ENCODE measurements around the gene PRRC2C.
"Not testable (repeated sequence)": the region's sequence is repeated elsewhere in the genome, so short reads cannot be mapped to it uniquely, and the experiment has no call there.

The PRRC2C gene

DNA sequence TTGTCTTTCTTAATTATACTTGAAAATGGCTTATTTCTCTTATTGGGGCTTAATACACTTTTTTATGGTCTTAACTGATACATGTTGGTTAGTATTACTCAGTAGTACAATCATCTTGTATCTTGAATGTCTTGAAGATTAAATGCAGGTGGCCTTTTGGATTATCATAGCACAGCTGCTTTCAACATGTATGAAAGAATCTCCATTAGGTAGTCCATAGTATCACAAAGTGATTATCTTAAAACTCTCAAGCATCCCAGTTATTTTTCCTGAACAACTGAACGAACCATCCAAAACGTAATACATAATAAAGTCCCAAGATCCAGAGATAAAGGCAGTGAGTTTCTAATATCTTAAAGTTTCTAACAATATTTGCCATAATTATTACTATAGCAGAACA is 85.0 kb downstream of the PRRC2C start:
- no peaks in the 10 kb centered on the region for H3K9me3 Mint-ChIP-seq
- H3K27me3 Mint-ChIP-seq, result no peaks in the 10 kb centered on the region
- peaks cover 78% of the 10 kb centered on the region for H3K36me3 Mint-ChIP-seq (ENCODE audit: insufficient read depth)
- H3K27ac Mint-ChIP-seq, result peak overlapping the region in 1 of 2 donors; percentile 33
- peaks cover 0 to 5% of the 10 kb centered on the region in 2 donors for H3K4me1 Mint-ChIP-seq (ENCODE audit: low read depth in 2 of 2)
- no peak for DNase-seq
- ATAC-seq (replicated peaks), result no peak
- H3K4me3 Mint-ChIP-seq, result no peak overlapping the region

GRCh38 chr1:171576144-171576543 is 90.8 kb downstream of the PRRC2C start:
- H3K27ac Mint-ChIP-seq, result no peak overlapping the region

GRCh38 chr1:171581226-171581625 is 95.9 kb downstream of the PRRC2C start:
- DNase-seq (no peak), ATAC-seq (replicated peaks) (no peak)
- Mint-ChIP-seq H3K4me3 (no peak overlapping the region), H3K9me3 (no peaks in the 10 kb centered on the region), H3K27ac (peak overlapping the region; percentile 41 to 94), H3K27me3 (no peaks in the 10 kb centered on the region), H3K36me3 (ENCODE audit: insufficient read depth) (peaks cover 84% of the 10 kb centered on the region), H3K4me1 (ENCODE audit: low read depth in 2 of 2) (peaks cover 11 to 16% of the 10 kb centered on the region in 2 donors)

More at GRCh38 chr1:171576144-171576543, 90.8 kb downstream of the PRRC2C start:
- Mint-ChIP-seq H3K4me1 (ENCODE audit: low read depth in 2 of 2) (peaks cover 4 to 10% of the 10 kb centered on the region in 2 donors), H3K9me3 (no peaks in the 10 kb centered on the region), H3K27me3 (no peaks in the 10 kb centered on the region), H3K4me3 (no peak overlapping the region), H3K36me3 (ENCODE audit: insufficient read depth) (peaks cover 91% of the 10 kb centered on the region)
- ATAC-seq (replicated peaks), result no peak
- DNase-seq, result no peak

DNA sequence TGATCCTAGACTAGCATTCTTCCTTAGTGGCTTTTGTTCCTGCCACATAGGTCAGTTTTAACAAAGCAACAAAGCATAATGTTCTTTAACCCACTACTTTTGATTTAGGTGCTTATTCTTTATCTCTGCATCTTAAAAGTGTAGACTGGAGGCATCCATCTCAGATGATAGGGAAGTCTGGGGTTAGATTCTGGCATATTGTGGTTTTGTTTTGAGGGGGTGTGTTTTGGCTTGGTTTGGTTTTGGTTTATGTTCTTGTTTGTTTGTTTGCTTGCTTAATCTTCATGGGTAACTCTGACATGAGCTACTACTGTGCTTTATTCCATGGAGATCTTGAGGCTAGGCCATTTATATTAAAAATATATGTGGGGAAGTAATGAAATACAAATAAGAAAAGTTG is 96.4 kb downstream of the PRRC2C start:
- peaks cover 84% of the 10 kb centered on the region for H3K36me3 Mint-ChIP-seq (ENCODE audit: insufficient read depth)

GRCh38 chr1:171582589-171582988 is 97.3 kb downstream of the PRRC2C start:
- H3K9me3 Mint-ChIP-seq, result no peaks in the 10 kb centered on the region
- H3K4me3 Mint-ChIP-seq, result no peak overlapping the region
- ATAC-seq (replicated peaks) (no peak), DNase-seq (no peak)
- H3K27me3 Mint-ChIP-seq, result no peaks in the 10 kb centered on the region
- peaks cover 11 to 16% of the 10 kb centered on the region in 2 donors for H3K4me1 Mint-ChIP-seq (ENCODE audit: low read depth in 2 of 2)
- H3K27ac Mint-ChIP-seq, result peak overlapping the region; percentile 41 to 94
- peaks cover 82% of the 10 kb centered on the region for H3K36me3 Mint-ChIP-seq (ENCODE audit: insufficient read depth)

More for the DNA sequence above, 96.4 kb downstream of the PRRC2C start:
- H3K27me3 Mint-ChIP-seq, result no peaks in the 10 kb centered on the region
- H3K4me3 Mint-ChIP-seq, result no peak overlapping the region
- ATAC-seq (replicated peaks), result peak; percentile 19
- peaks cover 11 to 16% of the 10 kb centered on the region in 2 donors for H3K4me1 Mint-ChIP-seq (ENCODE audit: low read depth in 2 of 2)
- peak overlapping the region; percentile 41 to 94 for H3K27ac Mint-ChIP-seq
- no peaks in the 10 kb centered on the region for H3K9me3 Mint-ChIP-seq
- no peak for DNase-seq

GRCh38 chr1:171583591-171584201 is 98.4 kb downstream of the PRRC2C start:
- H3K27ac Mint-ChIP-seq, result peak overlapping the region in 1 of 2 donors; percentile 29
- peaks cover 78% of the 10 kb centered on the region for H3K36me3 Mint-ChIP-seq (ENCODE audit: insufficient read depth)
- DNase-seq, result no peak
- peaks cover 11 to 16% of the 10 kb centered on the region in 2 donors for H3K4me1 Mint-ChIP-seq (ENCODE audit: low read depth in 2 of 2)
- no peak overlapping the region for H3K4me3 Mint-ChIP-seq
- ATAC-seq (replicated peaks), result no peak
- H3K27me3 Mint-ChIP-seq, result no peaks in the 10 kb centered on the region
- H3K9me3 Mint-ChIP-seq, result no peaks in the 10 kb centered on the region

DNA sequence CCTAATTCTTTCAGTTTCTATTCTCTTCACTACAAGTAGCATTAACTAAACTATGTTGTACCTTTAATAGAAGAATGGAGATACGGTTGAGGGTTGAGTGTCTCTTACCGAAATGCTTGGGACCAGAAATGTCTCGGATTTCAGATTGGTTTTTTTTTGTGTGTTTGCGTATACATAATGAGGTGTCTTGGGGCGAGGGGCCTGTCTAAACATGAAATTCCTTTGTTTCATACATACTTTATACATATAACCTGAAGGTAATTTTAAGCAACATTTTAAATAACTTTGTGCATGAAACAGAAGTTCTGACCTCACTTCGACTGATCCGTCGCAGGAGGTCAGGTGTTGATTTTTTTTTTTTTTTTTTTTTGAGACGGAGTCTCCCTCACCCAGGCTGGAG is 100.4 kb downstream of the PRRC2C start:
- Mint-ChIP-seq H3K4me1 (ENCODE audit: low read depth in 2 of 2) (peaks cover 7 to 9% of the 10 kb centered on the region in 2 donors), H3K9me3 (no peaks in the 10 kb centered on the region), H3K27ac (peak overlapping the region in 1 of 2 donors; percentile 54), H3K36me3 (ENCODE audit: insufficient read depth) (peaks cover 79% of the 10 kb centered on the region), H3K27me3 (no peaks in the 10 kb centered on the region), H3K4me3 (no peak overlapping the region)
- ATAC-seq (replicated peaks) (no peak), DNase-seq (no peak)

GRCh38 chr1:171588230-171588629 is 102.9 kb downstream of the PRRC2C start:
- Mint-ChIP-seq H3K27me3 (no peaks in the 10 kb centered on the region), H3K4me1 (ENCODE audit: low read depth in 2 of 2) (peaks cover 3 to 4% of the 10 kb centered on the region in 2 donors), H3K36me3 (ENCODE audit: insufficient read depth) (peaks cover 93% of the 10 kb centered on the region), H3K4me3 (no peak overlapping the region), H3K27ac (no peak overlapping the region), H3K9me3 (no peaks in the 10 kb centered on the region)
- DNase-seq (no peak), ATAC-seq (replicated peaks) (no peak)

DNA sequence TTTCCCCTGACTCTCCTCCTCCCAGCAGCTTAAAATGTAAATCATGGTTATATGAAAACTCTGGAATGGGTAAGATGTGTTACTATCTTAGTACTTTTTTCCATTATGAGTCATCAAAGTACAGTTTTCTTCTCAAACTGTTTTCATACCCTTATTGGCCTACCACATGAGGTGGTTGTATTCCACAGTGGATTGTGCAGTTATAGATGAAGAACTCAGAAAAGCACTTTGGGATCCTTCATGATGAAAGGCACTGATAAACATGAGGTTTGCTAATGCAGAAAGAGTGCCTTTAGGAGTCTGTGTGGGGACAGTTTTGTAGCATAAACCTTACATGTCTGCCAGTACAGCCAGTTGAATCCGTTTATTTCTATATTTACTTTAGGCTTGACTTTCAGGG is 104.7 kb downstream of the PRRC2C start:
- H3K4me3 Mint-ChIP-seq, result no peak overlapping the region
- no peaks in the 10 kb centered on the region for H3K9me3 Mint-ChIP-seq
- no peaks in the 10 kb centered on the region for H3K27me3 Mint-ChIP-seq
- peak overlapping the region in 1 of 2 donors; percentile 60 for H3K27ac Mint-ChIP-seq
- DNase-seq, result no peak
- ATAC-seq (replicated peaks), result no peak
- peaks cover 85% of the 10 kb centered on the region for H3K36me3 Mint-ChIP-seq (ENCODE audit: insufficient read depth)
- H3K4me1 Mint-ChIP-seq (ENCODE audit: low read depth in 2 of 2), result peaks cover 0 to 4% of the 10 kb centered on the region in 2 donors

GRCh38 chr1:171595324-171595723 is 110.0 kb downstream of the PRRC2C start:
- Mint-ChIP-seq H3K36me3 (ENCODE audit: insufficient read depth) (peaks cover 38% of the 10 kb centered on the region), H3K27ac (peak overlapping the region in 1 of 2 donors; percentile 52), H3K4me3 (no peak overlapping the region), H3K27me3 (no peaks in the 10 kb centered on the region), H3K4me1 (ENCODE audit: low read depth in 2 of 2) (no peaks in the 10 kb centered on the region), H3K9me3 (no peaks in the 10 kb centered on the region)
- ATAC-seq (replicated peaks) (no peak), DNase-seq (no peak)

GRCh38 chr1:171596119-171596518 is 110.8 kb downstream of the PRRC2C start:
- Mint-ChIP-seq H3K27me3 (peaks cover 0 to 2% of the 10 kb centered on the region in 2 donors), H3K9me3 (no peaks in the 10 kb centered on the region), H3K4me3 (no peak overlapping the region), H3K36me3 (ENCODE audit: insufficient read depth) (peaks cover 30% of the 10 kb centered on the region), H3K27ac (peak overlapping the region in 1 of 2 donors; percentile 73), H3K4me1 (ENCODE audit: low read depth in 2 of 2) (peaks cover 0 to 2% of the 10 kb centered on the region in 2 donors)
- DNase-seq (no peak), ATAC-seq (replicated peaks) (no peak)

DNA sequence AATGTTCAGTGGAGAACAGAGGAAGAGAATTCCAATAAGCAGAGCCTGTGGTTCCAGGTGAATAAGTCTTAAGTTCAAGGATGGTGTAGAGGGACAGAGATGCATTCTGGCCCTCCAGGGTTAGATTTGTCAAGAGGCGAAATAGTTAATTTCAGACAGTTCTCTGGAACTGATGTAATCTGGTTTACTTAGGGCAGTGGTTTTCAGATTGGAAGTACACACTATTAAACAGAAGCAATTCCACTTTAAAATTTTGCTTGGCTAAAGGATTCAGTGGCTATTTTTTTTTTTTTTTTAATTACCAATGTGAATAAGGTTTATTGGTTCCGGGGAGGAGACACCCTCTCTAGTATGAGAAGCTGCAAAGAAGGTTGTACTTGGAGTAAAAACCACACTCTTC is 111.4 kb downstream of the PRRC2C start:
- DNase-seq, result no peak
- H3K4me1 Mint-ChIP-seq (ENCODE audit: low read depth in 2 of 2), result peaks cover 0 to 5% of the 10 kb centered on the region in 2 donors
- ATAC-seq (replicated peaks), result no peak
- peaks cover 0 to 6% of the 10 kb centered on the region in 2 donors for H3K27me3 Mint-ChIP-seq
- H3K9me3 Mint-ChIP-seq, result no peaks in the 10 kb centered on the region
- no peak overlapping the region for H3K4me3 Mint-ChIP-seq
- H3K27ac Mint-ChIP-seq, result peak overlapping the region in 1 of 2 donors; percentile 73
- peaks cover 24% of the 10 kb centered on the region for H3K36me3 Mint-ChIP-seq (ENCODE audit: insufficient read depth)

GRCh38 chr1:171597203-171597602 is 111.9 kb downstream of the PRRC2C start:
- H3K4me3 Mint-ChIP-seq, result no peak overlapping the region
- H3K9me3 Mint-ChIP-seq, result no peaks in the 10 kb centered on the region
- DNase-seq (no peak), ATAC-seq (replicated peaks) (no peak)
- peaks cover 0 to 6% of the 10 kb centered on the region in 2 donors for H3K27me3 Mint-ChIP-seq
- H3K27ac Mint-ChIP-seq, result no peak overlapping the region
- H3K36me3 Mint-ChIP-seq (ENCODE audit: insufficient read depth), result peaks cover 19% of the 10 kb centered on the region
- peaks cover 0 to 5% of the 10 kb centered on the region in 2 donors for H3K4me1 Mint-ChIP-seq (ENCODE audit: low read depth in 2 of 2)

GRCh38 chr1:171600310-171600709 is 115.0 kb downstream of the PRRC2C start:
- DNase-seq; ATAC-seq (replicated peaks); H3K9me3 Mint-ChIP-seq; H3K36me3 Mint-ChIP-seq (ENCODE audit: insufficient read depth); H3K27ac Mint-ChIP-seq; H3K27me3 Mint-ChIP-seq; H3K4me3 Mint-ChIP-seq; H3K4me1 Mint-ChIP-seq (ENCODE audit: low read depth in 2 of 2): not testable (repeated sequence)

All from effector memory CD8-positive, alpha-beta T cell (primary cell).